Measurements from ENCODE around the gene PCNP.

Gene PCNP

GRCh38 chr3:101643009-101643844 lies 69.2 kb downstream of the PCNP start:
- TF ChIP-seq, protein P1, sequence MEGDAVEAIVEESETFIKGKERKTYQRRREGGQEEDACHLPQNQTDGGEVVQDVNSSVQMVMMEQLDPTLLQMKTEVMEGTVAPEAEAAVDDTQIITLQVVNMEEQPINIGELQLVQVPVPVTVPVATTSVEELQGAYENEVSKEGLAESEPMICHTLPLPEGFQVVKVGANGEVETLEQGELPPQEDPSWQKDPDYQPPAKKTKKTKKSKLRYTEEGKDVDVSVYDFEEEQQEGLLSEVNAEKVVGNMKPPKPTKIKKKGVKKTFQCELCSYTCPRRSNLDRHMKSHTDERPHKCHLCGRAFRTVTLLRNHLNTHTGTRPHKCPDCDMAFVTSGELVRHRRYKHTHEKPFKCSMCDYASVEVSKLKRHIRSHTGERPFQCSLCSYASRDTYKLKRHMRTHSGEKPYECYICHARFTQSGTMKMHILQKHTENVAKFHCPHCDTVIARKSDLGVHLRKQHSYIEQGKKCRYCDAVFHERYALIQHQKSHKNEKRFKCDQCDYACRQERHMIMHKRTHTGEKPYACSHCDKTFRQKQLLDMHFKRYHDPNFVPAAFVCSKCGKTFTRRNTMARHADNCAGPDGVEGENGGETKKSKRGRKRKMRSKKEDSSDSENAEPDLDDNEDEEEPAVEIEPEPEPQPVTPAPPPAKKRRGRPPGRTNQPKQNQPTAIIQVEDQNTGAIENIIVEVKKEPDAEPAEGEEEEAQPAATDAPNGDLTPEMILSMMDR (IDR thresholded peaks at IDR 0.05; ENCODE audit: insufficient read depth, low read length, poor library complexity, severe bottlenecking): no peak
- Histone ChIP-seq H3K27me3 (replicated peaks; ENCODE audit: control insufficient read depth, insufficient read depth, low read length) (no peaks in the 10 kb centered on the region), H3K36me3 (ENCODE audit: control insufficient read depth, insufficient read depth, low read length) (no peaks in the 10 kb centered on the region), H3K4me3 (replicated peaks; ENCODE audit: low read depth, low read length) (no peak overlapping the region)
- no peak for DNase-seq (ENCODE audit: extremely low read depth, insufficient read length)
